GM21619 (cell line): ENCODE results near the gene C1QL1.

Source experiments
- ATAC-seq: cut with Tn5 transposase; IDR thresholded peaks from one replicate; pipeline ENCODE4 v1.9.1; 2021; ENCODE audit not compliant: unreplicated experiment

Gene C1QL1

DNA sequence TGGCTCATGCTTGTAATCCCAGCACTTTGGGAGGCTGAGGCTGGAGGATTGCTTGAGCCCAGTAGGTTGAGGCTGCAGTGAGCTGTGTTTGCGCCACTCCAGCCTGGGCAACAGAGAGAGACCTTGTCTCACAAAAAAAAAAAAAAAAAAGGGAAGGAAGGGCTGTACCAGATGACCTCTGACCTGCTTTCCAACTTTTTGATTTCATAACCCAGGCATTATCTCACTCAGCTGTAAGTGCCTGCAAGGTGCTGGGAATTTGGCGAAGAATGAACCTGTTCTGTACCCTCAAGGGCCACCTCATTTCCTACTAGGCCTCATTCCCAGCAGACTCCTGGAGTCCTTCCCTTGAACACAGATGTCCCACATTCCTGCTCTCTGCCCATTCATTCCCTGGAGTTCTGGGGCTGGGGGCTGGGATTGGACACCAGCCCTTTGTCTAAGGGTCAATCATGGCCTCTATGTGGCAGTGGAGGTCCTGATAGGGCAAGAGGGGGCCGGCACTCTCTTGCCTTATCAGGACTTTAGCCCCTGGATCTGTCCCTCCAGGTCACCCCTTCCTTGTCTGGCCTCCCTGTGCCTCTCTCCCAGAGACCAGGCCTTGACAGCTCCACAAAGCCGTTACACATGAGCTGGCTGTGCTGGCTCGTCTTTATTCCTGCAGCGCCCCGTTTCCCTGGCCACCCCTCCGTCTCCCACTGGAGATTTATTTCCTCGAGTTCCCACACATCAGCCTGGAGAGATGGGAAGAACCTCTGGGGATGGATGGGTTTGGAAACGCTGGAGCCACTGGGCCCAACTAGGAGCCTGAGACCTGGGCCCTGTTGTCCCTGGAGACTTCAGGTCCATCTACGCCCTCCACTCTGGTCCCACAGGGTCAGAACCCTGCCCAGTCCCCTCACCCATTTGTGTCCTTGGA, 52.0 kb downstream of the C1QL1 start:
- ATAC-seq: no peak

DNA sequence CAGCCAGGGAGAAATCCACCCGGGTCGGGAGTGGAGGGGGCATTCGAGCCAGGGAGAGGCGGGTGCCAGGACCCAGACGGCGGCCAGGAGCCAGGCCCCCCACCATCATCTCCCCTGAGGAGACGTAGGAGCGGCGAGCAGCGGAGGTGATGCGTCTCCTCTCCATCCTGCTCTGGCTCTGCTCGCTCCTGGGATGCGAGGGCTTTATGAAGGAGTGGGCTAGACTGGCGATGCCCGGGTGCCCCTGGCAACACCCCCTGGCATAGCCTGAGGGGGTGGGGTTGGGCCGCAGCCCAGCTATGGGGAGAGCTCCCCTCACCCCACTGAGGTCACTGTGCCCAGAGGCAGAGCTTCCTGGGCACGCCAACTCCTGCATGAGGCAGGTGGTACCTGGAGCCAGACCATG, 52.8 kb downstream of the C1QL1 start, which contains the start of gene GFAP:
Gene GFAP, minus strand, starts transcription at position 180 of the 406 bp plus-strand sequence. Its CDS starts 14 bp downstream, at position 166.
- ATAC-seq: no peak

DNA sequence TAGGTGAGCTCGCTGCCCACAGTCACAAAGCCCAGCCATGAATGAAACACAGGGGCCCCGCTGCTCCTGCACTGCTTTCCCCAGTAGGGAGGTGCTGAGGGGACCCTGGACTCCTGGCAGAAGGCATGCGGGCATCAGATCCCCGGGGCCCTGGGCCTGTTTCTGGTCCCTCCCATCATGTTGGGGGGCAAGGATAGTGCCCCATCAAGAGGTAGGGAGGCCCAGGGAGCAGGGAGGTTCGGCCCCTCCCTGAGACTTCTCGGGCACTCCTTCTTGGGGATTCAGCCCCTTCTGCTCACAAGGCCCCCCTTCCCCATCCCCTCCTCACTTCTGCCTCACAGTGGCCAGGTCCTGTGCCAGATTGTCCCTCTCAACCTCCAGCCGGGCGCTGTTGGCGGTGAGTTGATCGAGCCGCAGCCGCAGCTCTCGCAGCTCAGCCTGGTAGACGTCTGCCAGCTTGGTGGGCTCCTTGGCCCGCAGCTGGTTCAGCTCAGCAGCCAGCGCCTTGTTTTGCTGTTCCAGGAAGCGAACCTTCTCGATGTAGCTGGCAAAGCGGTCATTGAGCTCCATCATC, 53.3 kb downstream of the C1QL1 start:
- ATAC-seq: no peak

DNA sequence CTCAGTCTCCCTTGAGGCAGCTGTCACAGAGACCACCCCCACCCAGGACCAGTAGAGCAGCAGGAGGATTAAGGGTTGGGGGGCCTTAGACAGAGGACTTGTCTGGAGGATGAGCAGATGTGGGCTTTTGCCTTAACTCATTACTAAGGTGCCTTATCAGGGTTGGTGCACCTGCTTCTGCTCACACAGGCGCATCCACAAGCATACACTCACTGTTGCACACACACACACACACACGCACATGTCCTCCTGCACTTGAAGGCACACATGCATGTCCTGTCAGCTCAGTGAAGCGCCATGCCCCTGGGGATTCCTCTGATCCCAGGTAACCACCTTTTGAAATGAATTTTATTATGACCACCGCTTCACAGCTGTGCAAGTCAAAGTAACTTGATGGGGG, 54.0 kb downstream of the C1QL1 start:
- ATAC-seq: no peak

DNA sequence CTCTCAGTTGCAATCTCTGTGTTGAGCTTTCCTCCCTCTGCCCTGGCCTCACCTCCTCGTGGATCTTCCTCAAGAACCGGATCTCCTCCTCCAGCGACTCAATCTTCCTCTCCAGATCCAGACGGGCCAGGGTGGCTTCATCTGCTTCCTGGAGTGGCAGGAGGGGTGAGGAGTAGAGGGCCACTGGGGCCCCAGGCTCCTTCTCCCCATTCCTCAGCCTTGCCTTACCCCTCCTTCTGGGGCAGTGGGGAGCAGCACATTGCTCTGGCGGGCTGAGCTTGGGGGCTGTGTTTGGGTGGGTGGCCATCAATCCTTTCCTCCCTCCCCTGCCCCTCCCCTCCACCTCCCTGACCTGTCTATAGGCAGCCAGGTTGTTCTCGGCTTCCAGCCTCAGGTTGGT, 54.4 kb downstream of the C1QL1 start:
- no peak for ATAC-seq

DNA sequence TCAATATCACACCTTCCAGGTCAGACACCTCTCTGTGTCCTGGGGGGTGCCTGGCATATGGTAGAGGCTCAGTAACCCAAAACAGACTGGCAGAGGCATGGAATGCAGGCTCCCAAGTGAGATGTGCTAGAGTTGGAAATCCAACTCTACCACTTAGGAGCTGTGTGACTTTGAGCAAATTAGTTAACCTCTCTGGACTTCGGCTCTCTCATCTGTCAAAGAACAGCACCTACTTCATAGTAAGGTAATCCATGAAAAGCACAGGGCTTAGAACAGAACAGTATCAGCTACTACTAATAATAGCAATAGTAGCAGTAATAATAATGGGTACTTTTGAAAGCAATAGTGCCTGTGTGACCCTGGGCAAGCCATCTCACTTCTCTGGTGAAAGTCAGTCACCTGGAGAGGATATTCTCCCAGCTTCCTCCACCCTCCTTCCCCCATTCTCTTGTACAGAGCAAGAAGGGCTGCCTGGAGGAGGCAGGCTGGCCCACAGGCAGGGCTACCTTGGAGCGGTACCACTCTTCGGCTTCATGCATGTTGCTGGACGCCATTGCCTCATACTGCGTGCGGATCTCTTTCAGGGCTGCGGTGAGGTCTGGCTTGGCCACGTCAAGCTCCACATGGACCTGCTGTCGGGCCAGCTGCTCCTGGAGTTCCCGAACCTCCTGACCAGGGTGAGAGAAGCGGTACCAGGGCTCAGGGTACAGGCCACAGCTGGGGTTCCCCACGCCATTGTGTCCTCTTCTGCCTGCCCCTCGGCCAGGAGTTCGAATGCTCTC, 55.1 kb downstream of the C1QL1 start:
- no peak for ATAC-seq

DNA sequence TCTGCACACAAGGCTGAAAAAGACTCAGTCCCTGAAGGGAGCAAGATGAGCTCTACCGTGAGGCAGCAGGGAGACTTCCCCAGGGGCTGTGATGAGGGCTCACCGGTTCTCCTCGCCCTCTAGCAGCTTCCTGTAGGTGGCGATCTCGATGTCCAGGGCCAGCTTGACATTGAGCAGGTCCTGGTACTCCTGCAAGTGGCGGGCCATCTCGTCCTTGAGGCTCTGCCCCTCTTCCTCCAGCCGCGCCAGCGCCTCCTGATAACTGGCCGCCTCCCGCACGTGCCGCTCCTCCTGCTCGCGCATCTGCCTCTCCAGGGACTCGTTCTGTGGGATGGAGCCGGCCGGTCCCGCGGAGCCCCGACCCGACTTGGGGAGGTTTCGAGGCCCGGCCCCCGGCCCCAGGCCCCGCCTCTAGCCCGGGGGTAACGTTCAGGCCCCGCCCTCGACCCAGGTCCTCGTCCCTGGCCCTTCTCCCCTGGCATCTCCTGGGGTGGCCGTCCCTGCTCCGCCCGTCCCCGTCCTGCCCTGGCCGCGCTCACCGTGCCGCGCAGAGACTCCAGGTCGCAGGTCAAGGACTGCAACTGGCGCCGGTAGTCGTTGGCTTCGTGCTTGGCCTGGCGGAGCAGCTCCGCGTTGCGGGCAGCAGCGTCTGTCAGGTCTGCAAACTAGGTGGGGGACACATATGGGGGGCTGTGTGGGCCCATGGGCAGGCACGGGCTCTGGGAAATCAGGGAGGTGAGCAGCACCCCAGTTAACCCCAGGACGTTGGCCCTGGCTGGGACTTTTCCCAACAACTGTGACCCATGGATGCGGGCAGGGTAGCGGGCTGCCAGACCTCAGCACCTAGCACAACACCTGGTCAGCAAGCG, 56.7 kb downstream of the C1QL1 start:
- no peak for ATAC-seq

DNA sequence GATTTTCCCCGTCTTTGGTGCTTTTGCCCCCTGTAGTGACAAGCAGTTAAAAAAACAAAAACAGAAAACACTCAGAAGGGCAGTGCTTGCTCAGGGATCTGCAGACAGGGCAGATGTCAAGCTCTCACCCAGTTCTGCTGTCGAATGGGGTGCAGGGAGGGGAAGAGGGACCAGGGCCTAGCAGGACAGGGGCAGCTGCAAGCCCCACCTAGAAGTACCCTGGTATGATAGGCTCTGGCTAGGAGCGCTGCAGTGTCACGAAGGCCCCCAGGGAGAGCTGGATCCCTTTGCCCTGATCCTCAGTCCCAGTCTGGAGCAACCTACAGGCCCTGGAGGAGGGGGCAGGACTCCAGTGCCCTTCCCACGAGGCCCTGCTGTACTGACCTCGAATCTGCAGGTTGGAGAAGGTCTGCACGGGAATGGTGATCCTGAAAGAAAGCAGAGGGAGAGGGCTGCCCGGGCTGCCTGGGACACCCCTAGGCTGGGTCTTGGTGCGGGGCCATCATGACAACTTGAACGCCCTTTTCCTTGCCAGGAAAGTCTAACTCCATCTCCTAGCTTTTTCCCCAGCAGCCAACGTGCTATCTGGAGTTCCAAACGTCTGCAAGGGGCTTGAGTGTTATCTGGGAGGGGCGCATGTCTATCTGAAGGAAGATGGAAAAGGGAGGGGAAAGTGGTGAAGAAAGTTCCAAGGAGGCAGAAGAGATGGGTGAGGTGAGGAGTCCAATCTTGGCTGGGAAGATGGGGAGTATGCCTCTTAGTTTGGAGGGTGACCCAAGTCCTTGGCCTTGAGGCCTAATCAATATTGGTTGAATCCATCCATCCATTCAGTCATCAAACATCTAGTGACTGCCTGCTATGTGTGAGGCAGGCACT, 57.6 kb downstream of the C1QL1 start:
- ATAC-seq: no peak
